Effector memory CD4-positive, alpha-beta T cell (primary cell): Measurements from ENCODE around the gene EARS2.

Experiments
- DNase-seq, 3 donors: peaks; one replicate each; pipeline ENCODE4 v3.0.0-alpha.2; 2020
- H3K27ac ChIP-seq: 2 replicates; pipeline ENCODE4 v1.7.0; 2013; ENCODE audit warnings: mild to moderate bottlenecking, low read length, moderate library complexity; ENCODE audit not compliant: insufficient read depth, poor library complexity, severe bottlenecking
- H3K27me3 ChIP-seq: replicated peaks from 2 replicates; pipeline ENCODE4 v1.7.0; 2013; ENCODE audit warnings: mild to moderate bottlenecking, low read length; ENCODE audit not compliant: insufficient read depth, control insufficient read depth, poor library complexity, severe bottlenecking
- H3K36me3 ChIP-seq: 2 replicates; pipeline ENCODE4 v1.7.0; 2013; ENCODE audit warnings: mild to moderate bottlenecking, low read length, moderate library complexity; ENCODE audit not compliant: control insufficient read depth, insufficient read depth
- H3K4me1 ChIP-seq: 2 replicates; pipeline ENCODE4 v1.7.0; 2013; ENCODE audit warnings: low read length, mild to moderate bottlenecking; ENCODE audit not compliant: control insufficient read depth, insufficient read depth, poor library complexity, severe bottlenecking
- H3K4me3 ChIP-seq: 2 replicates; pipeline ENCODE4 v1.7.0; 2013; ENCODE audit warnings: low read length, low read depth, mild to moderate bottlenecking; ENCODE audit not compliant: insufficient read depth, poor library complexity, severe bottlenecking
- H3K9me3 ChIP-seq: 2 replicates; pipeline ENCODE4 v1.7.0; 2013; ENCODE audit warnings: mild to moderate bottlenecking, low read length, moderate library complexity; ENCODE audit not compliant: control insufficient read depth

Gene EARS2

DNA sequence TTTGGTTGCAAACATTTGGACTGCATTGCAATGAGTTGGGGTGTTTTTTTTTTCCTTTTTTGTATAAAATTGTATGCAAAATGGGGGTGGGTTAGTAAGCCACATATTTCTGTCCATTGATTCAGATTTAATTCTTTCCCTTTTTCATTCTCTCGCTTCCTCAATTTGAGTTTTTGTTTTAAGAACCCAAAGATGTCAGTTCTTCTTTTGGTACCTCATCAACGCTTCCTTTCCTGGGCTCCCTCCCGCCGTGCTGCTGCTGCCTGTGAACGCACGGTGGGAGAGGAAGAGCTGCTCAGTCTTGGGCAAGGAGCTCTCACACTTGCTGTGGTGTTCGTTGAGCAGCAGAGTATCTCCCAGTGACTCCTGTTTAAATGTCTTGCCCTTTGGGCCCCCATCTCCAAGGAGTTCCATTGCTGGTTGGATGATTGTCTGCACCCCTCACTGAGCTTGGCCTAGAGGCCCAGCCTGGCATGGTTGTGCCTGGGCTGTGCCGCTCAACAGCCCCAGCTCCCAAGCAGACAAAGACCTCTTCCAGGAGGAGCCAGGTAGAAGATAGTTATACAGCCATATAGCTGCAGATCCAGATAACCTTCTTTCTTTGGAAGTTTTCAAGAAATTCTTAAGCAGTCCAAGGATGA is 14.0 kb upstream of the EARS2 start:
- H3K9me3 ChIP-seq = no peaks in the 10 kb centered on the region
- H3K27me3 ChIP-seq = no peaks in the 10 kb centered on the region
- no peak for DNase-seq
- H3K4me1 ChIP-seq = no peaks in the 10 kb centered on the region
- H3K27ac ChIP-seq = no peak overlapping the region
- H3K4me3 ChIP-seq = no peak overlapping the region
- peaks cover 53% of the 10 kb centered on the region for H3K36me3 ChIP-seq

DNA sequence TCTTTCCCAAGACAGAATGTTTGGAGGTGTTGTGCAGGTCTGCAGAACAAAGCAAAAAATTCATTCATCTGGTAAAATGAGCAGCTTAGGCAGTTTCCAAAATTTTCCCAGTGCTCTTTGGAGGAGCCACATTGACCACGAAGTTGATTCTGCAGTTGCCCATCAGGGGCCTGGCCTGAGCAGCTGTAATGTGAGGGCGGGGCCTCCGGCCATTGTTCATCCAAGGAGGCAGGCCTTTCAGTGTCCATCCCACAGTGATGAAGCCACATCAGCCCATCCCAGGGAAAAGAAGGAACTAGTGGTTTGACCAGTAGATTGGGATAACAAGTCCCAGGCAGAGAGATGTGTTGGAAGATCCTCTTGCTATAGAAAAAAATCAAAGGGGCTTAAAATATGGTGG is 10.5 kb upstream of the EARS2 start:
- no peak for DNase-seq
- peaks cover 65% of the 10 kb centered on the region for H3K36me3 ChIP-seq
- H3K9me3 ChIP-seq = no peaks in the 10 kb centered on the region
- H3K4me1 ChIP-seq = no peaks in the 10 kb centered on the region
- no peak overlapping the region for H3K4me3 ChIP-seq
- no peak overlapping the region for H3K27ac ChIP-seq
- H3K27me3 ChIP-seq = no peaks in the 10 kb centered on the region

GRCh38 chr16:23566724-23567123 is 9.6 kb upstream of the EARS2 start:
- DNase-seq = no peak
- no peaks in the 10 kb centered on the region for H3K27me3 ChIP-seq
- no peaks in the 10 kb centered on the region for H3K4me1 ChIP-seq
- no peak overlapping the region for H3K27ac ChIP-seq
- H3K36me3 ChIP-seq = peaks cover 66% of the 10 kb centered on the region
- no peak overlapping the region for H3K4me3 ChIP-seq
- no peaks in the 10 kb centered on the region for H3K9me3 ChIP-seq

- Histone ChIP-seq H3K27me3 (no peaks in the 10 kb centered on the region), H3K4me3 (no peak overlapping the region), H3K4me1 (no peaks in the 10 kb centered on the region), H3K36me3 (peaks cover 53% of the 10 kb centered on the region), H3K27ac (no peak overlapping the region), H3K9me3 (no peaks in the 10 kb centered on the region)
- DNase-seq = no peak
Measured at GRCh38 chr16:23564575-23565363, 7.6 kb upstream of the EARS2 start.

GRCh38 chr16:23563186-23563585 is 6.0 kb upstream of the EARS2 start:
- Histone ChIP-seq H3K27ac (no peak overlapping the region), H3K4me3 (no peak overlapping the region), H3K27me3 (no peaks in the 10 kb centered on the region), H3K4me1 (peaks cover 11% of the 10 kb centered on the region), H3K36me3 (peaks cover 52% of the 10 kb centered on the region), H3K9me3 (no peaks in the 10 kb centered on the region)
- DNase-seq = no peak

DNA sequence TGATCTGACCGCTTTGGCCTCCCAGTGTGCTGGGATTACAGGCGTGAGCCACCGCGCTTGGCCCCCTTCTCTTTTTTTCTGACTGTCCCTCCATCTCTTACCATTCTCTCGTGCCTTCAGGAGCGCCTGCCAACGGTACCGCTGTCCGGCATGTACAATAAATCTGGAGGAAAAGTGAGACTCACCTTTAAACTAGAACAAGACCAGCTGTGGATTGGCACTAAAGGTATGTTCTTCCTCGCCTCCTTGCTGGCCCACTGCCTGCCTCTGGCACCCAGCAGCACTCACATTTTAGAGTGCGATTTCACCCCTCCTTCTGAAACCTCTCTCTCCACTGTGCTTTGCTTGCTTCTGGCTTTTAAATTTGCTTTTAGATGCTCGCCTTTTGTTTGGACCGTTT is 5.4 kb upstream of the EARS2 start:
- Histone ChIP-seq H3K36me3 (peaks cover 48% of the 10 kb centered on the region), H3K27me3 (no peaks in the 10 kb centered on the region), H3K9me3 (no peaks in the 10 kb centered on the region), H3K27ac (no peak overlapping the region), H3K4me1 (peaks cover 13% of the 10 kb centered on the region), H3K4me3 (no peak overlapping the region)
- no peak for DNase-seq

DNA sequence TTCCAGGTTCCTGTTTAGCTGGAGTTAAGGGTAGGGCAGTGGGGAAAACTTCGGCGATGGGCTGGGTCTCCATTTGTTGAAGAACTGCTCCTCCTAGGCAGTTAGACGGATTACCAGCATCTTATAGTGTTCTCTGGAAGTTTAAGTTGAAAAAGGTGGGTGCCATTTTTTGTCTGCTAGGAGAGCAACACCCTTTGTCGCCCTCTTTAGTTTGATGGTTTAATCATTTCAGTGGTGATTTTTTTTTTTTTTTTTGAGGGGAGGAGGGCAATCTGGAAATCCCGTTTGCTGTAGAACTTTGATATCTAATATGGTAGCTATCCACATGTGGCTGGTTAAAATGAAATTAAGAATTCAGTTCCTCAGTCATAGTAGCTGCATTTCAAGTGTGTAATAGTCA is 4.4 kb upstream of the EARS2 start:
- Histone ChIP-seq H3K4me1 (peaks cover 13% of the 10 kb centered on the region), H3K27me3 (no peaks in the 10 kb centered on the region), H3K9me3 (no peaks in the 10 kb centered on the region), H3K36me3 (peaks cover 38% of the 10 kb centered on the region), H3K27ac (no peak overlapping the region), H3K4me3 (no peak overlapping the region)
- DNase-seq = no peak

- no peaks in the 10 kb centered on the region for H3K9me3 ChIP-seq
- peaks cover 15% of the 10 kb centered on the region for H3K36me3 ChIP-seq
- peak in 1 of 3 donors; percentile 2 for DNase-seq
Measured at GRCh38 chr16:23557779-23558702, 891 bp upstream of the EARS2 start.

DNA sequence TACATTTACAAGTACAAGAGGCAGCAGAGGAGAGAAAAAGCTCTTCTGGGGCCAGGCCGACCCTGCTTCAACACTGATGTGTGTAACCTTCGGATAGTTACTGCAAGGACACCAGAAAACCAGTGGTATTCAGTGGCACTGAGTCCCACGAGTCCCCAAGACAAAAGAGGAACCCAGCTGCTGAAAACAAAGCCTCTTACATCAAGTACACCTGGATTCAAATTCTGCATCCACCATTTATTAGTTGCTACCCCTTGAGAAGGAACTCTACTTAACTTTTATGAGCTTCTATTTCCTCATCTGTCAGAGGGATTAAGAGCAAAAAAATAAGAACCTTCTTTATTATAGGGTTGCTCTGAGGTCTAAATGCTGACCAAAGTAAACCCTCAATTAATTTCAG is 2.6 kb downstream of the EARS2 start:
- Histone ChIP-seq H3K36me3 (peaks cover 23% of the 10 kb centered on the region), H3K4me1 (peaks cover 13% of the 10 kb centered on the region), H3K27ac (no peak overlapping the region), H3K4me3 (no peak overlapping the region), H3K9me3 (no peaks in the 10 kb centered on the region), H3K27me3 (no peaks in the 10 kb centered on the region)
- DNase-seq = no peak

More at GRCh38 chr16:23557779-23558702, 891 bp upstream of the EARS2 start:
- peaks cover 13% of the 10 kb centered on the region for H3K4me1 ChIP-seq
- no peaks in the 10 kb centered on the region for H3K27me3 ChIP-seq
- peak overlapping the region; percentile 80 for H3K27ac ChIP-seq
- peak overlapping the region; percentile 78 for H3K4me3 ChIP-seq
